NCI-H774 (cell line): ENCODE results near the gene USP5.
A peak's percentile ranks its signal among the peaks of the same experiment; 100 is the strongest.
"Not testable (repeated sequence)": the region's sequence is repeated elsewhere in the genome, so short reads cannot be mapped to it uniquely, and the experiment has no call there.

Experiments
- DNase-seq: peaks from one replicate; lab custom pipeline; 2025; lab: John Stamatoyannopoulos, UW

The USP5 gene

DNA sequence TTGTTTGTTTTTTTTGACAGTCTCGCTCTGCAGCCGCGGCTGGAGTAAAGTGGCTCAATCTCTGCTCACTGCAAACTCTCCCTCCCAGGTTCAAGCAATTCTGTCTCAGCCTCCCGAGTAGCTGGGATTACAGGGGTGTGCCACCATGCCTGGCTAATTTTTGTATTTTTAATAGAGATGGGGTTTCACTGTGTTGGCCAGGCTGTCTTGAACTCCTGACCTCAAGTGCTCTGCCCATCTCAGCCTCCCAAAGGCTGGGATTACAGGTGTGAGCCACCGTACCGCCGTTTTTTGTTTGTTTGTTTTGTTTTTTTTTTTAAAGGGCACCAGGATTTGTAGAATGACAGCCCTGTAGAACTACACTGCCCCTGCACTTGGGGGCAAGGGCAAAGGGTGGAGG, 36.8 kb downstream of the USP5 start:
- DNase-seq: not testable (repeated sequence)

GRCh38 chr12:6889775-6890573, 38.0 kb downstream of the USP5 start:
- DNase-seq: not testable (repeated sequence)

DNA sequence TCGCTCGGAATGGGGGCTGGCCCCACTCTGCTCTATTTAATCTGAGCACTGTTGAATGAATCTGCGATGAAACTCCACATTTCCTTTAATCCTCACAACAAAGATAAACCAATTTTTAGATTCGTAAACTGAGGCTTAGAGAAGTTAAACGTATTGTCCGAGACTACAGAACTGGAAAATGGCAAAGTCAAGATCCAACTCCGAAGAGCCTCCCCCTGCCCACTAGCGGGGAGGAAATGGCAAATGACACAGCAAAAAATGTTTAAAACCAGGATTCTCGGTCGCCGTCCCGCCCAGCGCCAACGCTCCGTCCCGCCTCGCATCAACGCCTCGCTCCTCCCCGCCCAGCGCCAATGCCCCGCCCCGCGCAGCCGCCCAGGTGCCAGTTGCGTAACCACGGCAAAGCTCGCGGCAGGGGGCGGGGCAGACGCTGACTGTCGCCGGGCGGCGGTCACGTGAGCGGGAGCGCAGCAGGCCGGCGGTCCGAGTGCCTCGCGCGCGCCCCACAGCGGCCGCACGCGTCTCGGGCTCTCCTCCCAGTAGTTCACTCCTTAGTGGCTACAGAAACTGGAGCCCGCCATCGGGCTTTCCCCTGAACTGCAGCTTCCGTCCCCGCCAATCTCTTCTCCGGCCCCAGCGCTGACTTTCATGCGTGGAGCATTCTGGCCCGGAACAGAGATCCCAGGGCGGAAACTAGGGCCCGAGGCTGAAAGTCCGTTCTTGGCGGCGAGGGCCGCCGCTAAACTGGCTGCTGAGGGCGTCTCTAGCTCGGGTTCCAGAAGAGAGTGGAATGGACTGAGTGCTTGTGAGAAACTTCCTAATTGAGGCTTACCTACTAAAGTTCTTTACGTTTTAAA, 39.1 kb downstream of the USP5 start:
- peak; percentile 98 for DNase-seq

DNA sequence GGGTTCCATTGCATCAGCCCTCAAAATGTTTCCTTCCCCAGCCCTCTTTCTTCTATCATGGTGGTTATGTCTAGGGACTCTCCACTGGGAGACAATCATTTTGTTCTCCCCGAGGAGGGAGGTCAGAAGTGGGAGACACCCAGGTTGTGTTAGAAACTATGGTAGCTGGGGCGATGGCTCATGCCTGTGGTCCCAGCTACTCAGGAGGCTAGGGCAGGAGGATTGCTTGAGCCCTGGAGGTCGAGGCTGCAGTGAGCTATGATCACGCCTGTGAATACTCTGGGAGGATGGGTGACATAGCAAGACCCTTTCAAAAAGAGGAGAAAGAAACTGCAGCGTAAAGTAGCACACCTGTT, 39.7 kb downstream of the USP5 start:
- DNase-seq: no peak

DNA sequence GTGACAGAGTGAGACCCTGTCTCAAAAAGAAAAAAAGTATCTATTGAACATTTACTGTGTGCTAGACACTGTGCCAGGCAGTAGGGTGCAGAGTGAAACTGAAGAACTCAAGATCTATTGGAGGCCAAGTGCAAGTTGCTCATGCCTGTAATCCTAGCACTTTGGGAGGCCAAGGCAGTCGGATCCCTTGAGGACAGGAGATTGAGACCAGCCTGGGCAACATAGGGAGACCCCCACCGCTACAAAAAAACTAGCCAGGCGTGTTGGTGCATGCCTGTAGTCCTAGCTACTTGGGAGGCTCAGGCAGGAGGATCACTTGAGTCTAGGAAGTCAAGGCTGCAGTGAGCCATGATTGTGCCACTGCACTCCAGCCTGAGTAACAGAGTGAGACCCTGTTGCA, 40.7 kb downstream of the USP5 start:
- DNase-seq: not testable (repeated sequence)

DNA sequence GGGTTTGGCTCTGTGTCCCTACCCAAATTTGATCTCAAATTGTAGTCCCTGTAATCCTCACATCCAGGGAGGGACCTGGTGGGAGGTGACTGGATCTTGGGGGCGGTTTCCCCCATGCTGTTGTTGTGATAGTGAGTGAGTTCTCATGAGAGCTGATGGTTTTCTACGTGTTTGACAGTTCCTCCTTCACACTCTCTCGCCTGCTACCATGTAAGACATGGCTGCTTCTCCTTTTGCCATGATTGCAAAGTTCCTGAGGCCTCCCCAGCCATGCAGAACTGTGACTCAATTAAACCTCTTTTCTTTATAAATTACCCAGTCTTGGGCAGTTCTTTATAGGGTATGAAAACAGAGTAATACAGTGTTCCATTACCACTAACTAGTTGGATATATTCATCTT, 42.4 kb downstream of the USP5 start:
- DNase-seq: no peak

DNA sequence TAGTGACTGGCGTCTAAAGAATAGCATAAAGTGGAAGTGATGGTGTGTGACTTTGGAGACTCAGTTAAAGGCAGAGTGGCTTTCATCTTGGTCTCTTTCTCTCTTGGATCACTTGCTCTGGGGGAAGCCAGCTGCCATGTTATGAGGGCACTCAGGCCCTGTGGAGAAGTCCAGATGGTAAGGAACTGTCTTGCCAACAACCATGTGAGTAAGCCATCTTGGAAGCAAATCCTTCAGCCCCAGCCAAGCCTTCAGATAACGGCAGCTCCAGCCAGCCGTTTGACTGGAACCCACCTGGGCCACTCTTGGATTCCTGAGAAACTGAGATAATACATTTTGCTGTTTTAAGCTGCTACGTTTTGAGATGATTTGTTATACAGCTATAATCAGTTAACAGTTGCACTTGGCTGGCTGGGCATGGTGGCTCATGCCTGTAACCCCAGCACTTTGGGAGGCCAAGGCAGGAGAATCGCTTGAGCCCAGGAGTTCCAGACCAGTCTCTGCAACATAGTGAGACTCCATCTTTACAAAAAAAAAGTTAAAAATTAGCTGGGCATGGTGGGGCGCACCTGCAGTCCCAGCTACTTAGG, 45.0 kb downstream of the USP5 start:
- no peak for DNase-seq

DNA sequence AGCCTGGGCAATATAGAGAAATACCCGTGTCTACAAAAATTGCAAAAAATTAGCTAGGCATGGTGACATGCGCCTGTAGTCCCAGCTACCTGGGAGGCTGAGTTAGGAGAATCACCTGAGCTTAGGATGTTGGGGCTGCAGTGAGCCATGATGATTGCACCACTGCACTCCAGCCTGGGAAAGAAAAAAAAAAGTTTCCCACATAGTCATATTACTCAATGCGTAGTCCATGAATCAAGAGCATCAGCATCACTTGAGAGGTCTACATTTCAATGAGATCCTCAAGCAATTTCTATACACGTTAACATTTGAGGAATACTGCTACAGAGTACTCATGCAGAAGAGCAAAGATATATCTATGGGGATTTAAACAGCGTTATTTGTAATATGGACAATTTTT, 47.5 kb downstream of the USP5 start:
- DNase-seq: no peak

DNA sequence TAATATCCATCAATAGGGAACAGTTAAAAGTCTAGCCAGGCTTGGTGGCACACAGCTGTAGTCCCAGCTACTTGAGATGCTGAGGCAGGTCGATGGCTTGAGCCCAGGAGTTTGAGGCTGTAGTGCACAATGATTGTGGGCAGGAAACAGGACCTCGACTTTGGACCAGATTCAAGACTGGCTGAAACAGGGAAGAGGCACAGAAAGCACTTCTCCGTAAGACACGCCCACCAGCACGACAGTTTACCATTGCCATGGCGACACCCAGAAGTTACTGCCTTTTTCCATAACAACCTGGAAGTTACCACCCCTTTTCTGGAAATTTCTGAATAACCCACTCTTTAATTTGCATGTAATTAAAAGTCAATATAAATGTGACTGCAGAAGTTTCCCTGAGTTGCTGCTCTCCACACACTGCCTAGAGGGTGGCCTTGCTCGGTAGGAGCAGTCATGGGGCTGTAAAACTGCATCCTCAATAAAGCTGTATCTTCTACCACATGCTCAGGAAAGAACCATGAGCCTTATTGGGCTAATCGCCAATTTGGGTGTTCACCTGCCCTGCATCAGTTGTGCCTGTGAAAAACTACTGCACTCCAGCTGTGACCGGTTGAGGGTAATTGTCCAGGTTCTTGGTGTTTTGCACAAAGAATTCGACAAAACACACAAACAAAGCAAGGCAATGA, 48.0 kb downstream of the USP5 start:
- peak; percentile 82 for DNase-seq

GRCh38 chr12:6902448-6902847, 50.5 kb downstream of the USP5 start:
- no peak for DNase-seq

GRCh38 chr12:6903722-6904121, 51.8 kb downstream of the USP5 start:
- DNase-seq: no peak

- DNase-seq: peak; percentile 98
These were observed 52.6 kb downstream of the USP5 start, which contains the start of gene LRRC23 for GRCh38 chr12:6904280-6905276. Gene LRRC23 (plus strand): TSS chr12:6904822. CDS start chr12:6905634, 812 bp downstream.

DNA sequence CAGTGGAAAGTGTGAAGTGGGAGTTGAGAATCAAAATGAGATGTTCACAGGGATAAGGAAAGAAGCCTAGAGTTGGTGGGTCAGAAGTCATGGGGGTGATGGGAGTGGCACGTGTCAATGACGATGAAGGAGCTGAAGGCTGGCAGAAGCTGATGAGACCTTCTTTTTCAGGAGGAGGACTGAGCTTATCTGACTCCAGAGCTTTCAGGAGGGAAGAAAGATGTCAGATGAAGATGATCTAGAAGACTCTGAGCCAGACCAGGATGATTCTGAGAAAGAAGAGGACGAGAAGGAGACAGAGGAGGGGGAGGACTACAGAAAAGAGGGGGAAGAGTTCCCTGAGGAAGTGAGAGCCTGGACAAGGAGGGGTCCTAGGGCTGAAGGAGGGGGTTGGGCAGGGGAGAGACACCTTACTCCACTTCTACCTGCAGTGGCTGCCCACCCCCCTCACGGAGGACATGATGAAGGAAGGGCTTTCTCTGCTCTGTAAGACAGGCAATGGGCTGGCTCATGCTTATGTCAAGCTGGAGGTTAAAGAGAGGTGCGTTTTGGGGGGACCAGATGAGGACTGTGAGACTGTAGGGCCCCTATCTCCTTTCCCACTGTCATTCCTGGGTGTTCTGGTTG, 53.6 kb downstream of the USP5 start:
- DNase-seq: no peak

- not testable (repeated sequence) for DNase-seq
These were observed 56.2 kb downstream of the USP5 start for GRCh38 chr12:6908141-6908540.

- no peak for DNase-seq
These were observed 57.6 kb downstream of the USP5 start for GRCh38 chr12:6909421-6910145.

- DNase-seq: no peak
These were observed 60.4 kb downstream of the USP5 start for GRCh38 chr12:6912164-6912935.

DNA sequence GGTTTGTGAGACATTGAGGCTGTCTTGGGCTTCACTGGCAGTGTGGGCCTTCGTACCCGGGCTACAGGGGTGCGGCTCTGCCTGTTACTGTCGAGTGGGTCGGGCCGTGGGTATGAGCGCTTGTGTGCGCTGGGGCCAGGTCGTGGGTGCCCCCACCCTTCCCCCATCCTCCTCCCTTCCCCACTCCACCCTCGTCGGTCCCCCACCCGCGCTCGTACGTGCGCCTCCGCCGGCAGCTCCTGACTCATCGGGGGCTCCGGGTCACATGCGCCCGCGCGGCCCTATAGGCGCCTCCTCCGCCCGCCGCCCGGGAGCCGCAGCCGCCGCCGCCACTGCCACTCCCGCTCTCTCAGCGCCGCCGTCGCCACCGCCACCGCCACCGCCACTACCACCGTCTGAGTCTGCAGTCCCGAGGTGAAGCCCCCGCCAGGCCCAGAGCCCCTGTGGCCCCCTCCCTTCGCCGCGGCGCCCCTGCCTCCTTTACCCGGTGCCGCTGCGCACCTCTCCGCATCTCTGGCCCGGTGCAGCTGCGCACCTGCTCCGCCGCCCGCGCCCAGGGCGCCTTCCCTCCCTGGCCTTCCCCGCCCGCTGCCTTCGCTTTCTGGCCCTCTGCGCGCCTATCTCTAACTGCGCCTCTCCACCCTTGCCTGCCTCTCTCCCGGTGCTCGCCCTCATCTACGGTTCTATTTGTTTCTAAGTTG, 62.4 kb downstream of the USP5 start, which contains the start of gene ENO2:
ENO2 (plus strand) TSS at position 335 of the 701 bp plus-strand sequence. CDS start 1,253 bp downstream, outside the sequence.
- peak; percentile 59 for DNase-seq
